ENCODE measurements around the gene FAM120A. TPM values are rescaled to one million over a fixed set of nuclear protein-coding genes. Genes with fewer than 3 reads are reported as not detected.
A peak's percentile ranks its signal among the peaks of the same experiment; 100 is the strongest.

The FAM120A gene
- total and polyA plus RNA-seq, 9 of the 15 experiments (the other 6 are each of a cell fraction or from before 2014, with no cell fraction given) = 8.7 to 71.0 (median 42.2) TPM

DNA sequence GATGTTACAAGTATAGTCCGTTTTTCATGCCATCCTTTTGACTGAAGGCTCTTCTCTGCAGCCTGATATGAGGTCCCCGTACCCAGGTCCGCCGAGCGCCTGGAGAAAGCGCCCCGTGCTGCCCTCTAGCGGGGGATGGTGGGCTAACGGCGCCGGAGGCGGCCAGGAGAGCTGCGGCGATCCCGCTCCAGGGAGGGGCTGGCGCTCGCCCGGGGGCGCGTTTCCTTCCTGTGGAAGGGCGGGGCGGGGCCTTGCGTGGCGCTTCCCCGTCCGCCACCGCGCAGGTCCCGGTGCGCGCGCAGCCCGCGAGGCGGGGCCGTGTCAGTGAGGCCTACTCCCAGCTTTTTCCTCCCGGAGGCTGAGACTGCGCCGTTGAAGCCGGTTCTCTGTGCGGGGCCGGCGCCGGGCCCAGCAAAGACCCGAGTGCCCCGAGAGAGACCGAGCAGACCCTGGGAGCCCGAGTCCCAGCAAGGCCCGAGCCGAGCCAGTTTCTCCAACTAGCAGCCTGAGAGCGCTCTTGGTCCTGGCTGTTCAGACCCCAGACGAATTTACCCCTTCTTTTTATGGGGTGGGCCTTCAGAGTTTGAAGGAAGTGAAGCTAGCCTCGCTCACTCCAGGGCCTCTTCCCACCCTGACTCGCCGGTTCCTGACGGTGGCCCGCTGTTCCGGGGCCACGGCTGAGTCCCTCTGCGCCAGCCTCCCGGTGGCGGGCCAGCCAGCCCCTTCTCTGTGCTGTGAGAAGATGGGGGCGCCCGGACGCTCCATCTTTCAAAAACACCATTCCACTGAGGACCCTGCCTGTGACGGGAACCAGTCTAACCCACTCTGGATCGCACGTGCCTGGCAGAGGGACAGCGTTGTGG is 115.2 kb downstream of the FAM120A start (continued):
- TF ChIP-seq, protein P1, sequence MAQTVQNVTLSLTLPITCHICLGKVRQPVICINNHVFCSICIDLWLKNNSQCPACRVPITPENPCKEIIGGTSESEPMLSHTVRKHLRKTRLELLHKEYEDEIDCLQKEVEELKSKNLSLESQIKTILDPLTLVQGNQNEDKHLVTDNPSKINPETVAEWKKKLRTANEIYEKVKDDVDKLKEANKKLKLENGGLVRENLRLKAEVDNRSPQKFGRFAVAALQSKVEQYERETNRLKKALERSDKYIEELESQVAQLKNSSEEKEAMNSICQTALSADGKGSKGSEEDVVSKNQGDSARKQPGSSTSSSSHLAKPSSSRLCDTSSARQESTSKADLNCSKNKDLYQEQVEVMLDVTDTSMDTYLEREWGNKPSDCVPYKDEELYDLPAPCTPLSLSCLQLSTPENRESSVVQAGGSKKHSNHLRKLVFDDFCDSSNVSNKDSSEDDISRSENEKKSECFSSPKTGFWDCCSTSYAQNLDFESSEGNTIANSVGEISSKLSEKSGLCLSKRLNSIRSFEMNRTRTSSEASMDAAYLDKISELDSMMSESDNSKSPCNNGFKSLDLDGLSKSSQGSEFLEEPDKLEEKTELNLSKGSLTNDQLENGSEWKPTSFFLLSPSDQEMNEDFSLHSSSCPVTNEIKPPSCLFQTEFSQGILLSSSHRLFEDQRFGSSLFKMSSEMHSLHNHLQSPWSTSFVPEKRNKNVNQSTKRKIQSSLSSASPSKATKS (CRISPR knock-in tag; IDR thresholded peaks at IDR 0.05) = no peak
- TF ChIP-seq MCM3 (IDR thresholded peaks at IDR 0.05) (no peak), U2AF1 (optimal IDR thresholded peaks at IDR 0.05; ENCODE audit: low read depth, low read length) (no peak), GATAD2A (IDR thresholded peaks at IDR 0.05) (no peak), ZNF197 (CRISPR knock-in tag; IDR thresholded peaks at IDR 0.05; ENCODE audit: low read depth) (no peak), POLR2A (conservative IDR thresholded peaks at IDR 0.05) (peak; percentile 92), ZNF75A (CRISPR knock-in tag; IDR thresholded peaks at IDR 0.05) (no peak), SIX5 (IDR thresholded peaks at IDR 0.05; ENCODE audit: borderline replicate concordance in 1 of 2, insufficient read depth in 1 of 2, low read depth in 1 of 2, low read length in 2 of 2) (no peak), ELF2 (CRISPR knock-in tag; IDR thresholded peaks at IDR 0.05) (no peak), NCOA6 (IDR thresholded peaks at IDR 0.05) (no peak), SMAD2 (IDR thresholded peaks at IDR 0.05; ENCODE audit: low read depth, low read length) (no peak), HDAC2 (IDR thresholded peaks at IDR 0.05) (no peak), CBX8 (IDR thresholded peaks at IDR 0.05; ENCODE audit: borderline replicate concordance, extremely low read depth, low read depth, low read length, poor library complexity, severe bottlenecking) (no peak), ZC3H4 (CRISPR knock-in tag; IDR thresholded peaks at IDR 0.05; ENCODE audit: borderline replicate concordance) (no peak), CEBPB (tag; IDR thresholded peaks at IDR 0.05) (no peak), KLF1 (tag; IDR thresholded peaks at IDR 0.05) (no peak), CHD1 (IDR thresholded peaks at IDR 0.05; ENCODE audit: low read length) (peak; percentile 69), PHTF2 (CRISPR knock-in tag; IDR thresholded peaks at IDR 0.05) (no peak)
- TF ChIP-seq, protein P2, sequence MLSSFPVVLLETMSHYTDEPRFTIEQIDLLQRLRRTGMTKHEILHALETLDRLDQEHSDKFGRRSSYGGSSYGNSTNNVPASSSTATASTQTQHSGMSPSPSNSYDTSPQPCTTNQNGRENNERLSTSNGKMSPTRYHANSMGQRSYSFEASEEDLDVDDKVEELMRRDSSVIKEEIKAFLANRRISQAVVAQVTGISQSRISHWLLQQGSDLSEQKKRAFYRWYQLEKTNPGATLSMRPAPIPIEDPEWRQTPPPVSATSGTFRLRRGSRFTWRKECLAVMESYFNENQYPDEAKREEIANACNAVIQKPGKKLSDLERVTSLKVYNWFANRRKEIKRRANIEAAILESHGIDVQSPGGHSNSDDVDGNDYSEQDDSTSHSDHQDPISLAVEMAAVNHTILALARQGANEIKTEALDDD (IDR thresholded peaks at IDR 0.05) = no peak
- TF ChIP-seq, protein P3, sequence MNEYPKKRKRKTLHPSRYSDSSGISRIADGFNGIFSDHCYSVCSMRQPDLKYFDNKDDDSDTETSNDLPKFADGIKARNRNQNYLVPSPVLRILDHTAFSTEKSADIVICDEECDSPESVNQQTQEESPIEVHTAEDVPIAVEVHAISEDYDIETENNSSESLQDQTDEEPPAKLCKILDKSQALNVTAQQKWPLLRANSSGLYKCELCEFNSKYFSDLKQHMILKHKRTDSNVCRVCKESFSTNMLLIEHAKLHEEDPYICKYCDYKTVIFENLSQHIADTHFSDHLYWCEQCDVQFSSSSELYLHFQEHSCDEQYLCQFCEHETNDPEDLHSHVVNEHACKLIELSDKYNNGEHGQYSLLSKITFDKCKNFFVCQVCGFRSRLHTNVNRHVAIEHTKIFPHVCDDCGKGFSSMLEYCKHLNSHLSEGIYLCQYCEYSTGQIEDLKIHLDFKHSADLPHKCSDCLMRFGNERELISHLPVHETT (CRISPR knock-in tag; conservative IDR thresholded peaks at IDR 0.05 in 1 of 2, IDR thresholded peaks at IDR 0.05 in 1 of 2) = peak in 1 of 2 experiments; percentile 46; a peak in 1 of 4 replicates
- TF ChIP-seq, protein P4, sequence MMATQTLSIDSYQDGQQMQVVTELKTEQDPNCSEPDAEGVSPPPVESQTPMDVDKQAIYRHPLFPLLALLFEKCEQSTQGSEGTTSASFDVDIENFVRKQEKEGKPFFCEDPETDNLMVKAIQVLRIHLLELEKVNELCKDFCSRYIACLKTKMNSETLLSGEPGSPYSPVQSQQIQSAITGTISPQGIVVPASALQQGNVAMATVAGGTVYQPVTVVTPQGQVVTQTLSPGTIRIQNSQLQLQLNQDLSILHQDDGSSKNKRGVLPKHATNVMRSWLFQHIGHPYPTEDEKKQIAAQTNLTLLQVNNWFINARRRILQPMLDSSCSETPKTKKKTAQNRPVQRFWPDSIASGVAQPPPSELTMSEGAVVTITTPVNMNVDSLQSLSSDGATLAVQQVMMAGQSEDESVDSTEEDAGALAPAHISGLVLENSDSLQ (IDR thresholded peaks at IDR 0.05) = no peak
- TF ChIP-seq, protein P5, sequence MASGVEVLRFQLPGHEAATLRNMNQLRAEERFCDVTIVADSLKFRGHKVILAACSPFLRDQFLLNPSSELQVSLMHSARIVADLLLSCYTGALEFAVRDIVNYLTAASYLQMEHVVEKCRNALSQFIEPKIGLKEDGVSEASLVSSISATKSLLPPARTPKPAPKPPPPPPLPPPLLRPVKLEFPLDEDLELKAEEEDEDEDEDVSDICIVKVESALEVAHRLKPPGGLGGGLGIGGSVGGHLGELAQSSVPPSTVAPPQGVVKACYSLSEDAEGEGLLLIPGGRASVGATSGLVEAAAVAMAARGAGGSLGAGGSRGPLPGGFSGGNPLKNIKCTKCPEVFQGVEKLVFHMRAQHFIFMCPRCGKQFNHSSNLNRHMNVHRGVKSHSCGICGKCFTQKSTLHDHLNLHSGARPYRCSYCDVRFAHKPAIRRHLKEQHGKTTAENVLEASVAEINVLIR (CRISPR knock-in tag; IDR thresholded peaks at IDR 0.05) = no peak
